ENCODE measurements around the gene ADAMTS12. TPM values are rescaled to one million over a fixed set of nuclear protein-coding genes. Genes with fewer than 3 reads are reported as not detected.

ADAMTS12 gene
- total RNA-seq, 4 donors from 2014 or later, result 0.60 to 4.1 (median 1.3) TPM

DNA sequence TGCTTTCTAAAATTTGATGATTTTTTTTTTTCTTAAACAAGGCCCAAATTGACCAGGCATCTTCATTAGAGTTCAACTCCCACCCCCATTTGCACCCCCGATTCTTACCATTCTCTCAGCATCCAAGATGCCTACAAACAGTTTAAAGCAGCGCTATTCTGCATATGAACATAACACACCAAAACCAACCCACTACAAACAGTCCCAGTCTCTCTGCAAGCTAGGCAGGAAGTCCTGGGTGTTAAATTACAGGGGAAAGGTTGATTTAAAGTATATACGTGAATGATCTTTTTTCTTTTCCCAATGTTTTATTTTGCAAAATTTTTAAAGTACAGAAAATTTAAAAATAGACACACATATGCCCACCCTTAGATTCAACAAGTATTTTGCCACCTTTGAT lies 127.0 kb downstream of the ADAMTS12 start:
- intact Hi-C loops (cut with DNase I; ENCODE audit: low total_unique reads), result loop anchor here (10.0 kb wide), 1 partner anchor 290 kb away; no protein-coding TSS in a partner anchor

DNA sequence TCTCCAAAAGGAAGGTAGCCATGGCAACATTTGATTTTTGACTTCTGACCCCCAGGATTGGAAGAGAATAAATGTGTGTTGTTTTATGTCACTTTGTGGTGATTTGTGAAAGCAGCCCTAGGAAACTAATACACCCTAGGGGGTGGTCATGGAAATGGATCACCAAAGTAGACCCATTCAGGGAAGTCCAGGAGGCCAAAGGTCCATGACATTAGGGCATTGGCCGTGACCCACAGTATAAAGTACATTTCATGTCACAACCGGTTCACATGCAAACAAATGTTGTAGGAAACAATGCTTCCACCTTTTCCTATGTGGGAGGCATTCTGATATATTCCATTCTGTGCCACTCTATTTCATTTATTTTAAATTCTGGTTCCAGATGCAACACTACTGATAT lies 128.4 kb downstream of the ADAMTS12 start:
- H3K27me3 ChIP-seq, result no peaks in the 10 kb centered on the region
- 14 to 67% methylated on average over 1 to 2 of the region's 2 CpGs for WGBS, 2 donors (ENCODE audit: low coverage in 1 of 2)
- in situ Hi-C loops (cut with MboI; ENCODE audit: low pct_ligation_motif_present in 1 of 4, low pct_unique_long_range_greater_than_20kb in 1 of 4, low sequenced_read_pairs in 3 of 4), result no loop called here

More for the DNA sequence above, 127.0 kb downstream of the ADAMTS12 start:
- Histone ChIP-seq H3K36me3 (no peaks in the 10 kb centered on the region), H3K27me3 (no peaks in the 10 kb centered on the region), H3K9me3 (no peaks in the 10 kb centered on the region), H3K27ac (no peak overlapping the region), H3K4me1 (peaks cover 0 to 4% (median 0%) of the 10 kb centered on the region in 4 donors), H3K4me3 (no peak overlapping the region)
- 67 to 70% methylated on average over 3 of the region's 3 CpGs for WGBS, 2 donors (ENCODE audit: low coverage in 1 of 2)
- in situ Hi-C loops (cut with MboI; ENCODE audit: low pct_ligation_motif_present in 1 of 4, low pct_unique_long_range_greater_than_20kb in 1 of 4, low sequenced_read_pairs in 3 of 4), result no loop called here
- DNase-seq, result no peak
- TF ChIP-seq POLR2AphosphoS5 (IDR thresholded peaks at IDR 0.05) (no peak), POLR2A (IDR thresholded peaks at IDR 0.05) (no peak), EP300 (IDR thresholded peaks at IDR 0.05; ENCODE audit: low read depth) (no peak)
- TF ChIP-seq, protein P1, sequence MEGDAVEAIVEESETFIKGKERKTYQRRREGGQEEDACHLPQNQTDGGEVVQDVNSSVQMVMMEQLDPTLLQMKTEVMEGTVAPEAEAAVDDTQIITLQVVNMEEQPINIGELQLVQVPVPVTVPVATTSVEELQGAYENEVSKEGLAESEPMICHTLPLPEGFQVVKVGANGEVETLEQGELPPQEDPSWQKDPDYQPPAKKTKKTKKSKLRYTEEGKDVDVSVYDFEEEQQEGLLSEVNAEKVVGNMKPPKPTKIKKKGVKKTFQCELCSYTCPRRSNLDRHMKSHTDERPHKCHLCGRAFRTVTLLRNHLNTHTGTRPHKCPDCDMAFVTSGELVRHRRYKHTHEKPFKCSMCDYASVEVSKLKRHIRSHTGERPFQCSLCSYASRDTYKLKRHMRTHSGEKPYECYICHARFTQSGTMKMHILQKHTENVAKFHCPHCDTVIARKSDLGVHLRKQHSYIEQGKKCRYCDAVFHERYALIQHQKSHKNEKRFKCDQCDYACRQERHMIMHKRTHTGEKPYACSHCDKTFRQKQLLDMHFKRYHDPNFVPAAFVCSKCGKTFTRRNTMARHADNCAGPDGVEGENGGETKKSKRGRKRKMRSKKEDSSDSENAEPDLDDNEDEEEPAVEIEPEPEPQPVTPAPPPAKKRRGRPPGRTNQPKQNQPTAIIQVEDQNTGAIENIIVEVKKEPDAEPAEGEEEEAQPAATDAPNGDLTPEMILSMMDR (IDR thresholded peaks at IDR 0.05), result no peak

DNA sequence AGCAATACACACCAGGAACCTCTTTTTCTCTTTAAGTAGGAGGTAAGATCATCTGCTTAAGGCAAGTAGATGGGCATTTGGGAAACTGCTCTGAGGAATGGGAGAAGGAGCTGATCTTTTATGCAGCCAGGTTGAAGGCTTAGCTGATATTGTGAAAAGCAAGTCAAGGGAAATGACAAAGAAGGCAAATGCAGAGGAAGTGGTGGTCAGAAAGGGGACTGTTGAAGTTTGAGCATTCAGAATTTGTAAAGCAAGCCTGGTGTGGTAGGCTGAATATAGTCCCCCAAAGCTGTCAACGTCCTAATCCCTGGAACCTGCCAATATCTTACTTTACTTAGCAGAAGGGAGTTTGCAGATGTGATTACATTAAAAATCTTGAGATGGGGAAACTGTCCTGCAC lies 128.9 kb downstream of the ADAMTS12 start:
- H3K9me3 ChIP-seq, result no peaks in the 10 kb centered on the region
- in situ Hi-C loops (cut with MboI; ENCODE audit: low pct_ligation_motif_present in 1 of 4, low pct_unique_long_range_greater_than_20kb in 1 of 4, low sequenced_read_pairs in 3 of 4), result no loop called here
- 16 to 20% methylated on average over 1 of the region's 1 CpG for WGBS, 2 donors (ENCODE audit: low coverage in 1 of 2)
- no peak for TF ChIP-seq POLR2AphosphoS5 (IDR thresholded peaks at IDR 0.05)
- TF ChIP-seq EP300 (IDR thresholded peaks at IDR 0.05; ENCODE audit: low read depth), result no peak
- TF ChIP-seq, protein P1 (IDR thresholded peaks at IDR 0.05), result no peak
- TF ChIP-seq POLR2A (IDR thresholded peaks at IDR 0.05), result no peak
- H3K27me3 ChIP-seq, result no peaks in the 10 kb centered on the region
- intact Hi-C loops (cut with DNase I; ENCODE audit: low total_unique reads), result loop anchor here (10.0 kb wide), 1 partner anchor 288 kb away; no protein-coding TSS in a partner anchor
- no peaks in the 10 kb centered on the region for H3K36me3 ChIP-seq
- H3K27ac ChIP-seq, result no peak overlapping the region
- no peak for DNase-seq
- H3K4me1 ChIP-seq, result peaks cover 0 to under 1% (median 0%) of the 10 kb centered on the region in 4 donors
- no peak overlapping the region for H3K4me3 ChIP-seq

More for the DNA sequence above, 128.4 kb downstream of the ADAMTS12 start:
- H3K9me3 ChIP-seq, result no peaks in the 10 kb centered on the region
- peaks cover 0 to 4% (median 0%) of the 10 kb centered on the region in 4 donors for H3K4me1 ChIP-seq
- TF ChIP-seq POLR2A (IDR thresholded peaks at IDR 0.05) (no peak), EP300 (IDR thresholded peaks at IDR 0.05; ENCODE audit: low read depth) (no peak), POLR2AphosphoS5 (IDR thresholded peaks at IDR 0.05) (no peak)
- TF ChIP-seq, protein P1 (IDR thresholded peaks at IDR 0.05), result no peak
- H3K4me3 ChIP-seq, result no peak overlapping the region
- H3K27ac ChIP-seq, result no peak overlapping the region
- DNase-seq, result no peak
- H3K36me3 ChIP-seq, result no peaks in the 10 kb centered on the region
- intact Hi-C loops (cut with DNase I; ENCODE audit: low total_unique reads), result loop anchor here (10.0 kb wide), 1 partner anchor 289 kb away; no protein-coding TSS in a partner anchor

DNA sequence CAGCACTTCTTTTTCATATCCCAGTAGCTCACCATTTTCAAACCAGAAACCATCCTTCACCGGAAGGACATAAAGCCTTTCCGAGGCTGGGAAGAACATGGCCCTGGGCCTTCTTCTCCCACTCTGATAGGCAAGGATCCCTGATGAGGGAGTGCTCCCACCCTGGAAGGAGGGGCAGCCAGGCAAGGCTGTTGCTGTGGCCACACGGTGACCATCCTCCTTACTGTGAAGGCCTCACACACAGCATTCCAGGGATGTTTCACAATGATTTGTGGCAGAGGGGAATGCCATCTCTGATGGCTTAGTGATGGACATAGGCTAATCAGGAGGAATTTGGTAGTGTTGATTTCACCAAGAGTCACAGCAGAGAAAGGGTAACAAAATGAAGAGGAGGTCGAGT lies 130.7 kb downstream of the ADAMTS12 start:
- H3K4me3 ChIP-seq, result no peak overlapping the region
- no peaks in the 10 kb centered on the region for H3K36me3 ChIP-seq
- no peak for DNase-seq
- H3K27me3 ChIP-seq, result no peaks in the 10 kb centered on the region
- in situ Hi-C loops (cut with MboI; ENCODE audit: low pct_ligation_motif_present in 1 of 4, low pct_unique_long_range_greater_than_20kb in 1 of 4, low sequenced_read_pairs in 3 of 4) (no loop called here), intact Hi-C loops (cut with DNase I; ENCODE audit: low total_unique reads) (loop anchor here (10.0 kb wide), 1 partner anchor 286 kb away; no protein-coding TSS in a partner anchor)
- 45 to 55% methylated on average over 1 to 4 of the region's 4 CpGs for WGBS, 2 donors (ENCODE audit: low coverage in 1 of 2)
- no peak overlapping the region for H3K27ac ChIP-seq
- H3K9me3 ChIP-seq, result no peaks in the 10 kb centered on the region
- TF ChIP-seq POLR2A (IDR thresholded peaks at IDR 0.05) (no peak), POLR2AphosphoS5 (IDR thresholded peaks at IDR 0.05) (no peak), EP300 (IDR thresholded peaks at IDR 0.05; ENCODE audit: low read depth) (no peak)
- TF ChIP-seq, protein P1 (IDR thresholded peaks at IDR 0.05), result no peak
- H3K4me1 ChIP-seq, result no peaks in the 10 kb centered on the region

Data from transverse colon (tissue), 4 donors.